Mesenchymal stem cell (in vitro differentiated cells and primary cell): ENCODE results near the gene CHST1.

Experiments used
- DNase-seq: peaks from one replicate; pipeline ENCODE4 v3.0.0-alpha.2; 2013
- H2AFZ ChIP-seq: one replicate; pipeline ENCODE4 v1.6.1; 2013; ENCODE audit warnings: low read depth, mild to moderate bottlenecking, control low read depth, inconsistent platforms, low read length, moderate library complexity
- H2AK5ac ChIP-seq: 2 replicates; pipeline ENCODE4 v1.6.1; 2013; ENCODE audit warnings: low read length, moderate library complexity, mild to moderate bottlenecking, inconsistent platforms; ENCODE audit not compliant: severe bottlenecking
- H2BK120ac ChIP-seq: one replicate; pipeline ENCODE4 v1.6.1; 2013; ENCODE audit warnings: low read depth, mild to moderate bottlenecking, inconsistent platforms, low read length, moderate library complexity
- H2BK12ac ChIP-seq, 2 experiments: one replicate each; pipeline ENCODE4 v1.6.1; 2013; ENCODE audit warnings: inconsistent platforms in 2 of 2, low read length in 2 of 2, mild to moderate bottlenecking in 2 of 2, moderate library complexity in 2 of 2, control low read depth in 1 of 2
- H2BK15ac ChIP-seq: one replicate; pipeline ENCODE4 v1.6.1; 2013; ENCODE audit warnings: mild to moderate bottlenecking, low read depth, inconsistent platforms; ENCODE audit not compliant: poor library complexity, severe bottlenecking
- H2BK5ac ChIP-seq: 2 replicates; pipeline ENCODE4 v1.6.1; 2013; ENCODE audit warnings: low read depth, mild to moderate bottlenecking, low read length, control low read depth, inconsistent platforms; ENCODE audit not compliant: poor library complexity, severe bottlenecking
- H3K14ac ChIP-seq, 2 experiments: one replicate each; pipeline ENCODE4 v1.6.1; 2013; ENCODE audit warnings: inconsistent platforms in 2 of 2, low read length in 2 of 2, control low read depth in 1 of 2, mild to moderate bottlenecking in 1 of 2, moderate library complexity in 1 of 2
- H3K18ac ChIP-seq, 2 experiments: one replicate each; pipeline ENCODE4 v1.6.1; 2013; ENCODE audit warnings: inconsistent platforms in 2 of 2, low read length in 2 of 2, control low read depth in 1 of 2, low read depth in 1 of 2, mild to moderate bottlenecking in 1 of 2
- H3K23ac ChIP-seq, 2 experiments: one replicate each; pipeline ENCODE4 v1.6.1; 2013; ENCODE audit warnings: inconsistent platforms in 2 of 2, low read length in 2 of 2, mild to moderate bottlenecking in 2 of 2, moderate library complexity in 2 of 2, control low read depth in 1 of 2
- H3K27ac ChIP-seq: 2 replicates; pipeline ENCODE4 v1.5.1; 2013; ENCODE audit warnings: mild to moderate bottlenecking, moderate library complexity, low read length, control low read depth, inconsistent platforms; ENCODE audit not compliant: poor library complexity, severe bottlenecking
- H3K27me3 ChIP-seq, 2 experiments: 2 replicates each; pipeline versions ENCODE4 v1.6.1 to v1.7.0; 2013; ENCODE audit warnings: low read length in 2 of 2, mild to moderate bottlenecking in 2 of 2, moderate library complexity in 2 of 2, control low read depth in 1 of 2, inconsistent platforms in 1 of 2; ENCODE audit not compliant: control insufficient read depth in 1 of 2, insufficient read depth in 1 of 2
- H3K36me3 ChIP-seq, 2 experiments: 2 replicates each; pipeline versions ENCODE4 v1.6.1 to v1.7.0; 2013; ENCODE audit warnings: low read length in 2 of 2, control low read depth in 1 of 2, inconsistent platforms in 1 of 2, low read depth in 1 of 2, mild to moderate bottlenecking in 1 of 2; ENCODE audit not compliant: insufficient read depth in 2 of 2, control insufficient read depth in 1 of 2
- H3K4ac ChIP-seq, 2 experiments: one replicate each; pipeline ENCODE4 v1.6.1; 2013; ENCODE audit warnings: inconsistent platforms in 2 of 2, low read length in 2 of 2, mild to moderate bottlenecking in 2 of 2, moderate library complexity in 2 of 2, control low read depth in 1 of 2, low read depth in 1 of 2
- H3K4me1 ChIP-seq: 2 replicates; pipeline ENCODE4 v1.6.1; 2013; ENCODE audit warnings: low read depth, low read length, control low read depth; ENCODE audit not compliant: control insufficient read depth, insufficient read depth
- H3K4me2 ChIP-seq: 2 replicates; pipeline ENCODE4 v1.6.1; 2013; ENCODE audit warnings: low read length, mild to moderate bottlenecking, inconsistent platforms; ENCODE audit not compliant: poor library complexity, severe bottlenecking
- H3K4me3 ChIP-seq, 2 experiments: 2 replicates each; pipeline versions ENCODE4 v1.5.1 to v1.7.0; 2013; ENCODE audit warnings: low read length in 2 of 2, mild to moderate bottlenecking in 2 of 2, control low read depth in 1 of 2, low read depth in 1 of 2; ENCODE audit not compliant: insufficient read depth in 1 of 2
- H3K79me1 ChIP-seq: replicated peaks from 2 replicates; pipeline ENCODE4 v1.6.1; 2013; ENCODE audit warnings: mild to moderate bottlenecking, control low read depth, low read length, inconsistent platforms; ENCODE audit not compliant: poor library complexity, severe bottlenecking
- H3K9ac ChIP-seq: 2 replicates; pipeline ENCODE4 v1.7.0; 2013; ENCODE audit warnings: mild to moderate bottlenecking, low read length, moderate library complexity
- H3K9me3 ChIP-seq: 2 replicates; pipeline ENCODE4 v1.7.0; 2013; ENCODE audit warnings: mild to moderate bottlenecking, low read length; ENCODE audit not compliant: control insufficient read depth
- H4K8ac ChIP-seq: one replicate; pipeline ENCODE4 v1.6.1; 2013; ENCODE audit warnings: inconsistent platforms, mild to moderate bottlenecking, low read length, moderate library complexity
- H4K91ac ChIP-seq: one replicate; pipeline ENCODE4 v1.6.1; 2013; ENCODE audit warnings: mild to moderate bottlenecking, low read length, inconsistent platforms
- WGBS: methylation state at CpG from one replicate; pipeline ENCODE4 v1.1.7; 2013; ENCODE audit warnings: mixed read lengths; 5-methylcytosine and 5-hydroxymethylcytosine counted together

Gene CHST1

DNA sequence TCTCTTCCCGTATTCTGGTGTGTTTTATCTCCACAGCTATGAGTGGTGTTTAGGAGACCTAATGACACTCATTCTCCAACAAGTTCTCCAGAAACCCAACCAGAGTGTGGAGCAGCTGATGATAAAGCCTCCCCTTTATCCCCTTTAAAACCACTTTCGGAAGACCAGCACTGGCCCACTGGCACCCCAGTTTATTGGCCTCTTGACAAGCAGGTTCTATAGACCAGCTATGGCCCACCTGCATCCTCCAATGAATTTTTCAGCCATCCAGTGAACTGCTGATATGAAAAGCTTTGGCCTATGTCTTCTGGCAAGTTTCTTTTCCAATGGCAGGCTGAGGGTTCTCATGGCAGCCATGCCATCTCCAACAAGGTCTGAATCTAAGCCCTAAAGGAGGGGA is 27.4 kb downstream of the CHST1 start:
- Histone ChIP-seq H3K14ac (no peak overlapping the region), H3K18ac (no peak overlapping the region), H3K9me3 (peaks cover 11% of the 10 kb centered on the region), H2AFZ (no peak overlapping the region), H4K8ac (no peak overlapping the region), H3K27ac (no peak overlapping the region), H2BK15ac (no peak overlapping the region), H3K4me2 (no peak overlapping the region), H3K9ac (no peak overlapping the region), H2BK5ac (no peak overlapping the region), H3K4me3 (no peak overlapping the region), H3K27me3 (peaks cover 32 to 54% of the 10 kb centered on the region in 2 experiments), H2BK120ac (no peak overlapping the region), H3K4ac (no peak overlapping the region), H3K36me3 (no peaks in the 10 kb centered on the region), H4K91ac (no peak overlapping the region), H2AK5ac (no peak overlapping the region), H3K79me1 (no peaks in the 10 kb centered on the region), H3K4me1 (no peaks in the 10 kb centered on the region), H3K23ac (no peak overlapping the region), H2BK12ac (no peak overlapping the region)
- DNase-seq: no peak
- 81% methylated on average over 2 of the region's 2 CpGs for WGBS

- Histone ChIP-seq H3K18ac (no peak overlapping the region), H2BK15ac (no peak overlapping the region), H3K4me3 (no peak overlapping the region), H4K8ac (no peak overlapping the region), H2AFZ (no peak overlapping the region), H3K36me3 (no peaks in the 10 kb centered on the region), H3K9me3 (peaks cover 11% of the 10 kb centered on the region), H3K14ac (no peak overlapping the region), H3K23ac (no peak overlapping the region), H3K4me1 (no peaks in the 10 kb centered on the region), H3K79me1 (no peaks in the 10 kb centered on the region), H2AK5ac (no peak overlapping the region), H2BK5ac (no peak overlapping the region), H2BK120ac (no peak overlapping the region), H3K4me2 (no peak overlapping the region), H3K4ac (no peak overlapping the region), H2BK12ac (no peak overlapping the region), H4K91ac (no peak overlapping the region), H3K27me3 (peaks cover 27 to 37% of the 10 kb centered on the region in 2 experiments), H3K9ac (no peak overlapping the region), H3K27ac (no peak overlapping the region)
- 86% methylated on average over 1 of the region's 1 CpG for WGBS
- DNase-seq: no peak
Measured at GRCh38 chr11:45635907-45636306, 29.5 kb downstream of the CHST1 start.

- peaks cover 5% of the 10 kb centered on the region for H3K9me3 ChIP-seq
- H3K18ac ChIP-seq: no peak overlapping the region
- no peak overlapping the region for H3K9ac ChIP-seq
- H2BK120ac ChIP-seq: no peak overlapping the region
- no peaks in the 10 kb centered on the region for H3K79me1 ChIP-seq
- H2BK5ac ChIP-seq: no peak overlapping the region
- no peak overlapping the region for H2BK15ac ChIP-seq
- 81% methylated on average over 6 of the region's 6 CpGs for WGBS
- H4K91ac ChIP-seq: no peak overlapping the region
- no peak overlapping the region for H3K4me2 ChIP-seq
- no peak overlapping the region for H2AK5ac ChIP-seq
- no peak overlapping the region for H2BK12ac ChIP-seq
- H2AFZ ChIP-seq: no peak overlapping the region
- H3K36me3 ChIP-seq: no peaks in the 10 kb centered on the region
- no peak overlapping the region for H4K8ac ChIP-seq
- H3K4me1 ChIP-seq: peaks cover 10% of the 10 kb centered on the region
- no peak overlapping the region for H3K23ac ChIP-seq
- no peak overlapping the region for H3K4ac ChIP-seq
- no peak for DNase-seq
- no peak overlapping the region for H3K27ac ChIP-seq
- H3K27me3 ChIP-seq: peaks cover 46 to 47% of the 10 kb centered on the region in 2 experiments
- no peak overlapping the region for H3K4me3 ChIP-seq
- no peak overlapping the region for H3K14ac ChIP-seq
Measured at GRCh38 chr11:45625611-45626010, 39.8 kb downstream of the CHST1 start.

DNA sequence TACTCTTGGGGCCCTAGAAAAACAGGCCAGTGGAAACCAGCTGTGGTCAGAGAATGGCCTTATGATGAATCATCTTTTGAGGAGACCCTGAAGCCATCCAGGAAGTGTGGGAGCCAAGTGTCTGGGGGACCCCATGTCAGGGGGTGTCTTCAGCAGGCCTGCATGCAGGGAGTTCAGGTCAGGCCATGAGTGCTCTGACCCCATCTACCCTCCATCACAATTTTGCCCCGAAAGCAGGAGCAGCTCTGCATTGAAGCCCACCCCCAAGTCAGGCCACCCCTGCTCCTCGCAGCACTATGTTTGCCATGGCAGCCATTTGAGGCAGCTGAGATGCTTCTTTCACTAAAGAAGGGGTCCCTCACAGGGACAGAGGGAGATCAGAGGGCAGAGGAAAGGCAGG is 41.3 kb downstream of the CHST1 start:
- Histone ChIP-seq H3K79me1 (no peaks in the 10 kb centered on the region), H4K8ac (no peak overlapping the region), H4K91ac (no peak overlapping the region), H3K9me3 (peaks cover 13% of the 10 kb centered on the region), H3K4me3 (no peak overlapping the region), H3K9ac (no peak overlapping the region), H3K27me3 (peaks cover 55 to 58% of the 10 kb centered on the region in 2 experiments), H2AK5ac (no peak overlapping the region), H3K14ac (no peak overlapping the region), H3K4me2 (no peak overlapping the region), H3K23ac (no peak overlapping the region), H2BK15ac (no peak overlapping the region), H2BK12ac (no peak overlapping the region), H3K18ac (no peak overlapping the region), H2BK5ac (no peak overlapping the region), H3K27ac (no peak overlapping the region), H2AFZ (no peak overlapping the region), H2BK120ac (no peak overlapping the region), H3K4me1 (peaks cover 10% of the 10 kb centered on the region), H3K4ac (no peak overlapping the region), H3K36me3 (no peaks in the 10 kb centered on the region)
- 82% methylated on average over 2 of the region's 2 CpGs for WGBS
- no peak for DNase-seq
